Activated naive CD8-positive, alpha-beta T cell treated with anti-CD3 and anti-CD28 coated beads, Interleukin-2, amount 10 ng/mL, durations not matched to agents 7 days and 5 days (primary cell): Measurements from ENCODE around the gene OTOA. TPM values are rescaled to one million over a fixed set of nuclear protein-coding genes. Genes with fewer than 3 reads are reported as not detected.
A peak's percentile ranks its signal among the peaks of the same experiment; 100 is the strongest.
"Not testable (repeated sequence)": the region's sequence is repeated elsewhere in the genome, so short reads cannot be mapped to it uniquely, and the experiment has no call there.

Experiments
- ATAC-seq: fragments of 150-1000 bp; cut with Tn5 transposase; one replicate; pipeline ENCODE4 v1.10.0; 2021; ENCODE audit warnings: low read depth, moderate library complexity
- POLR2A ChIA-PET: fragments of 350-600 bp; sonication (Branson Sonifier 250); formaldehyde crosslinking; loops from one replicate; lab custom pipeline; 2021; ENCODE audit warnings: antibody characterized with exemption; lab: Charles Lee
- DNase-seq: peaks from one replicate; pipeline ENCODE4 v3.0.0; 2021
- H3K27ac Mint-ChIP-seq: one replicate; pipeline ENCODE4 v1.8.0; 2022; ENCODE audit warnings: mild to moderate bottlenecking, mixed read lengths
- H3K27me3 Mint-ChIP-seq: one replicate; pipeline ENCODE4 v1.8.0; 2022; ENCODE audit warnings: mild to moderate bottlenecking, moderate library complexity, mixed read lengths
- H3K36me3 Mint-ChIP-seq: one replicate; pipeline ENCODE4 v1.8.0; 2021; ENCODE audit warnings: mild to moderate bottlenecking, mixed read lengths
- H3K4me1 Mint-ChIP-seq: one replicate; pipeline ENCODE4 v1.8.0; 2021; ENCODE audit warnings: mixed read lengths
- H3K4me3 Mint-ChIP-seq: one replicate; pipeline ENCODE4 v1.8.0; 2022; ENCODE audit warnings: mild to moderate bottlenecking, moderate library complexity, mixed read lengths
- H3K9me3 Mint-ChIP-seq: one replicate; pipeline ENCODE4 v1.8.0; 2021; ENCODE audit warnings: mixed read lengths
- total RNA-seq, 2 experiments: library from RNA; stranded (reverse); gene quantifications; one replicate each; pipeline ENCODE4 v1.2.3, GENCODE V29; 2021

OTOA gene
- total RNA-seq, 2 experiments from 2014 or later = 0.14 to 0.17 TPM

DNA sequence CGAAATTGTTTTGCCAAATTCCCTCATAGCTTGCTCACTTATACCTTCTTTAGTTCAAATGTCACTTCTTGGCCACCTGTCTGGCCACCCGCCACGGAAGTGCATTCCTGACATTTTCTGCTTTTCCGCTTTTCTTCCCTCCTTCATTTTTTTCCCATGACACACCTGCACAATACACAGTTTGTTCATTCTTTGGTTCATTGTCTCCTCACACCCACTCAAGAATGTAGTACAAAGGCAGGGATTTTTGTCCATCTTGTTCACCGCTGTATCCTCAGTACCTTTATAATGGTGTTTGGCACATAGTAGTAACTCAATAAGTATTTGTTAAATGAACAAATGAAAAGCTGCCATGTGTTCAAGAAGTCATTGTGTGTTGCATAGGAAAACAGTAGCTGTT lies 116.8 kb downstream of the OTOA start:
- DNase-seq, H3K9me3 Mint-ChIP-seq, H3K4me3 Mint-ChIP-seq, H3K4me1 Mint-ChIP-seq, ATAC-seq, H3K27me3 Mint-ChIP-seq, H3K27ac Mint-ChIP-seq, H3K36me3 Mint-ChIP-seq, POLR2A ChIA-PET: not testable (repeated sequence)

DNA sequence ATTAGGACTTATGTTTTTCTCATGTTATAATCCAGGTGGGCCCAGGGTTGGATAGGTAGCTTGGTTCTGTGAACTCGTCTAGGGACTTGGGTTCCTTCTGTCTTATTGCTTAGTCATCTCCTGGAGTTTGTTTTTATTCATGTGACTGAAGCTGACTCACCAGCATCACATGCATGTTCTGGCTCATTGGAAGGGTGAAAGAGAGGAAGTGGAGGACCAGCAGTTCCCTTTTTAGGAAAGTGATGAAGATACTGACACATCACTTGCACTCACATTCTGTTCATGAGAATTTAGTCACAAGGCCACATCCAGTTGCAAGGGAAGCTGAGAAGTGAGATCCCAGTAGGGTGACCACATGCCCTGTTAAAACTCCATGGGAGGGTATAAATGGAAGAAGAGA lies 126.7 kb downstream of the OTOA start:
- H3K27me3 Mint-ChIP-seq, H3K4me3 Mint-ChIP-seq, H3K36me3 Mint-ChIP-seq, POLR2A ChIA-PET, H3K27ac Mint-ChIP-seq, H3K9me3 Mint-ChIP-seq, H3K4me1 Mint-ChIP-seq, DNase-seq: not testable (repeated sequence)
- ATAC-seq = peak; percentile 30

DNA sequence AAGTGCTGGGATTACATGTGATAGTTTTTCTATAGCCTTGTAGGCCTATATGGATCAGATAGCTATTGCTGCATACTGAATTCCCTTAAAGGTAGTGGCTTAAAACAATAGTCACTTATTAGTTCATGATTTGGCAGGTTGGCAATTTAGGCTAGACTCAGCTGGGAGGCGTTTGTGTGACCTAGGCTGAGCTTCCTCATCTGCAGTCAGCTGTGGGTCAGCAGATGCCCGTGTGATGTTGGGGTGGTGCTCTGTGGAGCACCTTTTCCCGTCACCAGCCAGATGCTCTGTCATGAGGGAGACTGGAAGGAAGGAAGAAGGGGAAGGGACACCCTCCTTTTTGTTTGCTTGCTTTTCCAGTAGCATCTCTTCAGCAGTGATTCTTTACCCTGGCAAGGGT lies 129.5 kb downstream of the OTOA start:
- ATAC-seq, H3K27ac Mint-ChIP-seq, H3K27me3 Mint-ChIP-seq, POLR2A ChIA-PET, H3K4me1 Mint-ChIP-seq, H3K9me3 Mint-ChIP-seq, DNase-seq, H3K4me3 Mint-ChIP-seq, H3K36me3 Mint-ChIP-seq: not testable (repeated sequence)

DNA sequence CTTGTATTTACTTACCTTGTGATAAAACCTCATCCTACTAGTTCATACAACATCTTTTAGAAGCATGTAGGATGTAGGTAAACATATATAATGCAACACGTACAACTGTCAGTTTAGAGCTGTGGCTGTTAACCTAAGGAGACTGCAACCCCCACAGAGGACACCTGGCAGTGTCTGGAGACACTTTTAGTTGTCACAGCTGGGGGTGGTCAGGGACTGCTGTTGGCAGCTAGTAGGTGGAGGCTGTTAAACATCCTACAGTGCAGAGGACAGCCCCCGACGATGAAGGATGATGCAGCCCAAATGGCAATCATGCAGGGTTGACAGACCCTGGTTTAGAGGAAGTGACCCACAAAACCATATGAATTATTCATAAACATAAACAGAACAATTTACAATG lies 134.8 kb downstream of the OTOA start:
- POLR2A ChIA-PET = not testable (repeated sequence)

DNA sequence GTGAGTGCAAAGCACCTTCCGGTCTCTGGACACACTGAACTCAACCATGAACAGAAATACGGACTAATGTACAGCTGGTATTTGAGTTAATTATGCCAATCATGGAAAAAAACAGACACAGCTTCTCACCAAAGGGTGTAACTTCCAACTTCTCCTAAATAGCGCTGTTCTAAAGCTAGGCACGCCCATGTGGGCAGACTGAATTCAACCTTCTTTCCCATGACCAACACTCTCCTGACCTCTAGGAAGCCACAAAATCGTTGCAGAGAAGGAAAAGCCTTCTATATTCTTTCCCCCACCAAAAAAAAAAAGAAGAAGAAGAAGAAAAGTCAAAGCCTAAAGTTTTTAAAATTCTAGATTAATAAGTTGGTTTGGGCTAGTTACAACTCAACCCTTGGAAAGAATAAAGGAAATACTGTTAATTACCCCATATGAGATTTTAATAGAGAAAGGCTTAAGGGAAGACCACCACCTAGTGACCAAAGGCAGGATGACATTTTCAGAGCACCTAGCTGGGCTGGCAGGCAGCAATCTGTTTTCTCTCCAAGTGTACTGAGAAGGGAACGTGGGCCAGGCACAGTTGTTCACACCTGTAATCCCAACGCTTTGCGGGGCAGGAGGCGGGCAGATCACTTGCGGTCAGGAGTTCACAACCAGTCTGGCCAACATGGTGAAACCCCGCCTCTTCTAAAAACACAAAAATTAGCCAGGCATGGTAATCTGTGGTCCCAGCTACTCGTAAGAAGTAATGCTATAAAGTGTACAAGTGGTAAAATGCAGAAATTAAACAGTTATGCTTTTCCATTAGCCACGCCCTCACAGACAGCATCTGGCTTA lies 138.0 kb downstream of the OTOA start:
- POLR2A ChIA-PET, H3K27me3 Mint-ChIP-seq: not testable (repeated sequence)

More for the DNA sequence above, 134.8 kb downstream of the OTOA start:
- not testable (repeated sequence) for DNase-seq, H3K4me1 Mint-ChIP-seq, H3K27me3 Mint-ChIP-seq, H3K9me3 Mint-ChIP-seq, ATAC-seq, H3K4me3 Mint-ChIP-seq, H3K27ac Mint-ChIP-seq, H3K36me3 Mint-ChIP-seq

GRCh38 chr16:21802375-21802663 lies 138.6 kb downstream of the OTOA start:
- H3K27me3 Mint-ChIP-seq, DNase-seq, H3K4me1 Mint-ChIP-seq, H3K4me3 Mint-ChIP-seq, H3K36me3 Mint-ChIP-seq, H3K9me3 Mint-ChIP-seq, H3K27ac Mint-ChIP-seq, POLR2A ChIA-PET, ATAC-seq: not testable (repeated sequence)

More for the DNA sequence above, 138.0 kb downstream of the OTOA start:
- not testable (repeated sequence) for H3K4me3 Mint-ChIP-seq, H3K9me3 Mint-ChIP-seq, H3K4me1 Mint-ChIP-seq, DNase-seq, H3K36me3 Mint-ChIP-seq, H3K27ac Mint-ChIP-seq
- peak; percentile 50 for ATAC-seq

Other genes starting within 250 kb of the OTOA start
- gene METTL9, start 64.4 kb upstream of the OTOA start, total RNA-seq = 10 to 100 TPM; 95.2 to 95.9 TPM
- gene IGSF6, start 11.4 kb upstream of the OTOA start, total RNA-seq = 1 to 10 TPM; 1.7 to 1.8 TPM
- 100 to 1,000 TPM; 237 to 255 TPM for gene NPIPB4, start 193.8 kb downstream of the OTOA start, total RNA-seq